Hepatocyte (in vitro differentiated cells): ENCODE measurements around the gene CREG1. TPM values are rescaled to one million over a fixed set of nuclear protein-coding genes. Genes with fewer than 3 reads are reported as not detected.

Experiments used
- DNase-seq: peaks from one replicate; pipeline ENCODE4 v3.0.0-alpha.2; 2016; ENCODE audit warnings: low spot score
- H2AFZ ChIP-seq: fragments of 200-600 bp; sonication (generic); 2 replicates; pipeline ENCODE4 v1.6.0; 2016; ENCODE audit warnings: antibody characterized with exemption, mild to moderate bottlenecking
- H3K27ac ChIP-seq: fragments of 200-600 bp; sonication (generic); 2 replicates; pipeline ENCODE4 v1.5.1; 2016; ENCODE audit warnings: mild to moderate bottlenecking
- H3K27me3 ChIP-seq: fragments of 200-600 bp; sonication (generic); 2 replicates; pipeline ENCODE4 v1.6.1; 2016
- H3K36me3 ChIP-seq: fragments of 200-600 bp; sonication (generic); replicated peaks from 2 replicates; pipeline ENCODE4 v1.5.1; 2016; ENCODE audit warnings: low read depth; ENCODE audit not compliant: insufficient read depth
- H3K4me1 ChIP-seq: fragments of 200-600 bp; sonication (generic); 2 replicates; pipeline ENCODE4 v1.5.1; 2016; ENCODE audit warnings: mild to moderate bottlenecking, moderate library complexity; ENCODE audit not compliant: insufficient read depth
- H3K4me2 ChIP-seq: fragments of 200-600 bp; sonication (generic); 2 replicates; pipeline ENCODE4 v1.6.0; 2016
- H3K4me3 ChIP-seq: fragments of 200-600 bp; sonication (generic); 2 replicates; pipeline ENCODE4 v1.5.1; 2016; ENCODE audit warnings: mild to moderate bottlenecking
- H3K79me2 ChIP-seq: fragments of 200-600 bp; sonication (generic); 2 replicates; pipeline ENCODE4 v1.6.0; 2017; ENCODE audit warnings: mild to moderate bottlenecking
- H3K9me2 ChIP-seq: fragments of 200-600 bp; sonication (generic); replicated peaks from 2 replicates; pipeline ENCODE4 v1.6.0; 2017; ENCODE audit warnings: mild to moderate bottlenecking; ENCODE audit not compliant: insufficient read depth
- H3K9me3 ChIP-seq: fragments of 200-600 bp; sonication (generic); 2 replicates; pipeline ENCODE4 v1.5.1; 2016; ENCODE audit warnings: low read depth, mild to moderate bottlenecking
- H4K20me1 ChIP-seq: fragments of 200-600 bp; sonication (generic); 2 replicates; pipeline ENCODE4 v1.6.0; 2016; ENCODE audit warnings: mild to moderate bottlenecking; ENCODE audit not compliant: insufficient read depth, poor library complexity, severe bottlenecking
- EZH2 ChIP-seq: fragments of 200-600 bp; sonication (generic); IDR thresholded peaks from 2 replicates; pipeline ENCODE4 v1.6.1; 2016; ENCODE audit warnings: antibody characterized with exemption, mild to moderate bottlenecking, borderline replicate concordance
- EZH2phosphoT487 ChIP-seq: fragments of 200-600 bp; sonication (generic); IDR thresholded peaks from one replicate; pipeline ENCODE4 v1.6.1; 2018; ENCODE audit warnings: antibody characterized with exemption, mild to moderate bottlenecking, low read depth, moderate library complexity; ENCODE audit not compliant: unreplicated experiment, severe bottlenecking
- WGBS: methylation state at CpG from one replicate; pipeline ENCODE4 v1.1.6; 2016; ENCODE audit warnings: low lambda C conversion rate; ENCODE audit errors: missing lambda C conversion rate; 5-methylcytosine and 5-hydroxymethylcytosine counted together
- polyA plus RNA-seq: library from polyadenylated mRNA; unstranded; fragments of >200 nt; fragmentation: Nextera tagmentation; extraction: Ambion mirVana; gene quantifications from 2 replicates; pipeline ENCODE4 v1.2.1, GENCODE V29; 2016
- total RNA-seq: library from RNA; depleted of rRNA; stranded (reverse); fragments of >200 nt; gene quantifications from 2 replicates; pipeline ENCODE4 v1.2.3, GENCODE V29; 2014
- TF ChIP-seq, protein P1 (sequence below): fragments of 200-600 bp; sonication (generic); IDR thresholded peaks from 2 replicates; pipeline ENCODE4 v1.5.1; 2016; ENCODE audit warnings: antibody characterized with exemption, mild to moderate bottlenecking; ENCODE audit not compliant: poor library complexity

The CREG1 gene
- total and polyA plus RNA-seq, 2 experiments from 2014 or later: 135 to 183 TPM

GRCh38 chr1:167510881-167511280, 42.7 kb downstream of the CREG1 start:
- no peaks in the 10 kb centered on the region for H3K9me2 ChIP-seq
- no peak for DNase-seq
- no peaks in the 10 kb centered on the region for H4K20me1 ChIP-seq
- H3K36me3 ChIP-seq: no peaks in the 10 kb centered on the region
- WGBS: 94% methylated on average over 4 of the region's 4 CpGs
- no peaks in the 10 kb centered on the region for H3K79me2 ChIP-seq
- H3K9me3 ChIP-seq: no peaks in the 10 kb centered on the region
- H3K4me1 ChIP-seq: peaks cover 5% of the 10 kb centered on the region
- TF ChIP-seq, protein P1, sequence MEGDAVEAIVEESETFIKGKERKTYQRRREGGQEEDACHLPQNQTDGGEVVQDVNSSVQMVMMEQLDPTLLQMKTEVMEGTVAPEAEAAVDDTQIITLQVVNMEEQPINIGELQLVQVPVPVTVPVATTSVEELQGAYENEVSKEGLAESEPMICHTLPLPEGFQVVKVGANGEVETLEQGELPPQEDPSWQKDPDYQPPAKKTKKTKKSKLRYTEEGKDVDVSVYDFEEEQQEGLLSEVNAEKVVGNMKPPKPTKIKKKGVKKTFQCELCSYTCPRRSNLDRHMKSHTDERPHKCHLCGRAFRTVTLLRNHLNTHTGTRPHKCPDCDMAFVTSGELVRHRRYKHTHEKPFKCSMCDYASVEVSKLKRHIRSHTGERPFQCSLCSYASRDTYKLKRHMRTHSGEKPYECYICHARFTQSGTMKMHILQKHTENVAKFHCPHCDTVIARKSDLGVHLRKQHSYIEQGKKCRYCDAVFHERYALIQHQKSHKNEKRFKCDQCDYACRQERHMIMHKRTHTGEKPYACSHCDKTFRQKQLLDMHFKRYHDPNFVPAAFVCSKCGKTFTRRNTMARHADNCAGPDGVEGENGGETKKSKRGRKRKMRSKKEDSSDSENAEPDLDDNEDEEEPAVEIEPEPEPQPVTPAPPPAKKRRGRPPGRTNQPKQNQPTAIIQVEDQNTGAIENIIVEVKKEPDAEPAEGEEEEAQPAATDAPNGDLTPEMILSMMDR: no peak
- TF ChIP-seq EZH2: no peak
- no peak overlapping the region for H3K4me3 ChIP-seq
- no peak overlapping the region for H3K27ac ChIP-seq
- no peak overlapping the region for H3K4me2 ChIP-seq
- no peak overlapping the region for H2AFZ ChIP-seq
- no peaks in the 10 kb centered on the region for H3K27me3 ChIP-seq

DNA sequence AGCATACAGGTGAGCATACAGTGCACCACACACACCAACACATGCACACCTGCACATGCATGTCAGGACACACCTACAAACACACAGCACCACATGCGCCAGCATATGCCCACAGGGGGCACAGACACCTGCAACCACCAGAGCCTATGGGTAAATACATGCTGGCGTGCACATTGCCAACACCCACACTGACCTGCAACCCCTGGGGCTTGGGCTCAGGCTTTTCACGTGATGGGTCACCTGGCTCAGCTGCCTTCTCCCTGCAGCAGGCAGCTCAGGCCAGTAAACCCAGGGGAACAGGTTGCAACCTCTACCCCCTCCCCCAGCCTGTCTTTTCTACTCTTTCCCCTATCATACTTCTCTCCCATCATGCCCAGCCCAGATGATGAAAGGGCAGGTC, 43.3 kb downstream of the CREG1 start:
- no peaks in the 10 kb centered on the region for H3K27me3 ChIP-seq
- no peaks in the 10 kb centered on the region for H3K79me2 ChIP-seq
- no peak overlapping the region for H3K4me3 ChIP-seq
- no peaks in the 10 kb centered on the region for H3K9me3 ChIP-seq
- no peak overlapping the region for H2AFZ ChIP-seq
- H3K4me1 ChIP-seq: peaks cover 5% of the 10 kb centered on the region
- no peak for DNase-seq
- no peaks in the 10 kb centered on the region for H4K20me1 ChIP-seq
- TF ChIP-seq EZH2phosphoT487: no peak
- TF ChIP-seq, protein P1: no peak
- H3K4me2 ChIP-seq: no peak overlapping the region
- H3K27ac ChIP-seq: no peak overlapping the region
- 69% methylated on average over 3 of the region's 3 CpGs for WGBS
- no peaks in the 10 kb centered on the region for H3K9me2 ChIP-seq
- no peaks in the 10 kb centered on the region for H3K36me3 ChIP-seq

DNA sequence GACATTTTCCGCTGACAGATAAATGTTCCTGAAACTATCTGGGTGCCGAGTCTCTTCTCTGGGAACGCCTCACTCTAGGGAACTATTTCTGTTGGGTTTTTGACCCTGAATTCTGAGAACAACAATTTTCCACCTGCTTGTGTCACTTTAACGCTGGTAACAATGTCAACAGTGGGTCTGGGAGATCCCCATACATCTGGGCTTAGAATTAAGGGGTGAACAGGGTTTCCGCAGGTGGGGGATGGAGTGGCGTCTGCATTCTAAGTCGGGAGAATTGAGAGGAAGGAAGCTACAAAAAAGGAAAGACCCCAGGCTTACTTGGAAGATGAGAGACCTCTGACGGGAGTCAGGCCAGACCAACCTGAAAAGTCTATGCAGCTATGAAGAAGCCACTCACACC, 44.0 kb downstream of the CREG1 start:
- Histone ChIP-seq H3K9me2 (no peaks in the 10 kb centered on the region), H3K27ac (no peak overlapping the region), H3K9me3 (no peaks in the 10 kb centered on the region), H3K27me3 (no peaks in the 10 kb centered on the region), H3K79me2 (no peaks in the 10 kb centered on the region), H4K20me1 (no peaks in the 10 kb centered on the region), H3K36me3 (no peaks in the 10 kb centered on the region), H3K4me2 (no peak overlapping the region), H3K4me1 (peaks cover 5% of the 10 kb centered on the region), H3K4me3 (no peak overlapping the region), H2AFZ (no peak overlapping the region)
- no peak for DNase-seq
- 89% methylated on average over 8 of the region's 8 CpGs for WGBS
- TF ChIP-seq, protein P1: no peak
- TF ChIP-seq EZH2phosphoT487 (no peak), EZH2 (no peak)

DNA sequence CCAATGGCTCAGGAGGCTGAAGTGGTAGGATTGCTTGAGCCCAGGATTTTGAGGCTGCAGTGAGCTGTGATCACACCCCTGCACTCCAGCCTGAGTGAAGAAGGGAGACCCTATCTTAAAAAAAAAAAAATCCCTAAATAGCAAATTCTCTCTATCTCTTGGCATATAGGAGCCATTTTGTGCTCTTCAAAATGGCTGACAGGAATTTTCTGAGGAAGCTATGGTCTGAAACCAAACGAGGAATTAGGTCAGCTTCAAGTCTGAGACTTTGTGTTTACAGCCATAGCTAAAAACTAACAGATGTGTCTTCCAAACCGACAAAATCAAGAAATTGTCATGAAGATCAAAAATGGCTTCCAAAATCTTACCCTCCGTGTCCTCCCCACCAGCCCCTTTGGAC, 45.8 kb downstream of the CREG1 start:
- no peak overlapping the region for H3K4me2 ChIP-seq
- H3K9me2 ChIP-seq: no peaks in the 10 kb centered on the region
- WGBS: 87% methylated on average over 3 of the region's 3 CpGs
- peaks cover 4% of the 10 kb centered on the region for H3K27me3 ChIP-seq
- H4K20me1 ChIP-seq: no peaks in the 10 kb centered on the region
- H3K79me2 ChIP-seq: no peaks in the 10 kb centered on the region
- no peaks in the 10 kb centered on the region for H3K36me3 ChIP-seq
- no peak overlapping the region for H3K27ac ChIP-seq
- H3K4me3 ChIP-seq: no peak overlapping the region
- peaks cover 5% of the 10 kb centered on the region for H3K4me1 ChIP-seq
- DNase-seq: no peak
- no peak overlapping the region for H2AFZ ChIP-seq
- no peaks in the 10 kb centered on the region for H3K9me3 ChIP-seq
- TF ChIP-seq, protein P1: no peak
